SK-N-SH treated with all-trans-retinoic acid at 6 μM for 48 hours (cell line): ENCODE measurements around the gene TRIM69.

Source experiments
- ATAC-seq: fragments of 200-7000 bp; cut with Tn5 transposase; 3 replicates; pipeline ENCODE4 v1.9.1; 2020; ENCODE audit warnings: mild to moderate bottlenecking, moderate library complexity
- ARNTL ChIP-seq: fragments of 450-650 bp; formaldehyde crosslinking; IDR thresholded peaks from 2 replicates; pipeline ENCODE4 v1.5.0; 2020; ENCODE audit warnings: low read depth, mild to moderate bottlenecking, moderate library complexity, borderline replicate concordance
- BACH2 ChIP-seq: fragments of 250-450 bp; sonication (Bioruptor Pico); IDR thresholded peaks from 2 replicates; pipeline ENCODE4 v1.9.0; 2021; ENCODE audit warnings: mild to moderate bottlenecking, borderline replicate concordance
- ESRRG ChIP-seq: fragments of 250-450 bp; sonication (Bioruptor Pico); IDR thresholded peaks from 2 replicates; pipeline ENCODE4 v1.6.1; 2021; ENCODE audit warnings: mild to moderate bottlenecking
- GLIS3 ChIP-seq: fragments of 250-450 bp; sonication (Bioruptor Pico); IDR thresholded peaks from 2 replicates; pipeline ENCODE4 v1.5.0; 2020; ENCODE audit warnings: mild to moderate bottlenecking, moderate library complexity
- ISL1 ChIP-seq: fragments of 250-450 bp; sonication (Bioruptor Pico); IDR thresholded peaks from 2 replicates; pipeline ENCODE4 v2.1.2; 2022; ENCODE audit warnings: mild to moderate bottlenecking, moderate library complexity
- OSR1 ChIP-seq: fragments of 250-450 bp; sonication (Bioruptor Pico); IDR thresholded peaks from 2 replicates; pipeline ENCODE4 v1.8.0; 2022; ENCODE audit warnings: moderate library complexity, mild to moderate bottlenecking, inconsistent platforms
- PPARA ChIP-seq: fragments of 250-450 bp; sonication (Bioruptor Pico); IDR thresholded peaks from 2 replicates; pipeline ENCODE4 v1.5.0; 2020; ENCODE audit warnings: mild to moderate bottlenecking, borderline replicate concordance
- RARB ChIP-seq: fragments of 250-450 bp; sonication (Bioruptor Pico); IDR thresholded peaks from 2 replicates; pipeline ENCODE4 v1.8.0; 2021; ENCODE audit warnings: mild to moderate bottlenecking, moderate library complexity
- SNAI2 ChIP-seq: fragments of 250-450 bp; sonication (Bioruptor Pico); IDR thresholded peaks from 2 replicates; pipeline ENCODE4 v1.5.0; 2020; ENCODE audit warnings: mild to moderate bottlenecking, moderate library complexity
- TCF4 ChIP-seq: fragments of 250-450 bp; sonication (Bioruptor Pico); IDR thresholded peaks from 2 replicates; pipeline ENCODE4 v1.8.0; 2021; ENCODE audit warnings: mild to moderate bottlenecking, moderate library complexity, borderline replicate concordance
- TOX ChIP-seq: fragments of 250-450 bp; sonication (Bioruptor Pico); IDR thresholded peaks from 2 replicates; pipeline ENCODE4 v1.8.0; 2021; ENCODE audit warnings: mild to moderate bottlenecking, moderate library complexity, borderline replicate concordance
- ZC3H10 ChIP-seq: fragments of 250-450 bp; sonication (Bioruptor Pico); IDR thresholded peaks from 2 replicates; pipeline ENCODE4 v1.5.1; 2021; ENCODE audit warnings: mild to moderate bottlenecking, moderate library complexity
- ZFP3 ChIP-seq: fragments of 250-450 bp; sonication (Bioruptor Pico); IDR thresholded peaks from 2 replicates; pipeline ENCODE4 v1.5.0; 2020; ENCODE audit warnings: mild to moderate bottlenecking, moderate library complexity
- ZNF565 ChIP-seq: fragments of 450-650 bp; formaldehyde crosslinking; conservative IDR thresholded peaks from 2 replicates; pipeline ENCODE4 v1.5.0; 2020; ENCODE audit warnings: low read depth, mild to moderate bottlenecking, moderate library complexity
- ZNF70 ChIP-seq: fragments of 450-650 bp; formaldehyde crosslinking; IDR thresholded peaks from 2 replicates; pipeline ENCODE4 v1.5.0; 2020; ENCODE audit warnings: mild to moderate bottlenecking, moderate library complexity
- ZNF8 ChIP-seq: fragments of 450-650 bp; formaldehyde crosslinking; IDR thresholded peaks from 2 replicates; pipeline ENCODE4 v1.5.0; 2020; ENCODE audit warnings: mild to moderate bottlenecking, moderate library complexity
- TF ChIP-seq, protein P1 (sequence below): fragments of 250-450 bp; sonication (Bioruptor Pico); IDR thresholded peaks from 2 replicates; pipeline ENCODE4 v1.5.0; 2020; ENCODE audit warnings: mild to moderate bottlenecking, moderate library complexity
- TF ChIP-seq, protein P2 (sequence below): fragments of 250-450 bp; sonication (Bioruptor Pico); IDR thresholded peaks from 2 replicates; pipeline ENCODE4 v1.5.1; 2020; ENCODE audit warnings: low read depth, mild to moderate bottlenecking, moderate library complexity
- TF ChIP-seq, protein P3 (sequence below): fragments of 250-450 bp; sonication (Bioruptor Pico); IDR thresholded peaks from 2 replicates; pipeline ENCODE4 v1.8.0; 2021; ENCODE audit warnings: low read depth, mild to moderate bottlenecking, moderate library complexity, borderline replicate concordance
- TF ChIP-seq, protein P4 (sequence below): fragments of 250-450 bp; sonication (Bioruptor Pico); IDR thresholded peaks from 2 replicates; pipeline ENCODE4 v1.5.1; 2021; ENCODE audit warnings: mild to moderate bottlenecking, moderate library complexity
- TF ChIP-seq, protein P5 (sequence below): fragments of 250-450 bp; sonication (Bioruptor Pico); IDR thresholded peaks from 2 replicates; pipeline ENCODE4 v1.8.0; 2020; ENCODE audit warnings: mild to moderate bottlenecking, moderate library complexity, borderline replicate concordance

Gene TRIM69

DNA sequence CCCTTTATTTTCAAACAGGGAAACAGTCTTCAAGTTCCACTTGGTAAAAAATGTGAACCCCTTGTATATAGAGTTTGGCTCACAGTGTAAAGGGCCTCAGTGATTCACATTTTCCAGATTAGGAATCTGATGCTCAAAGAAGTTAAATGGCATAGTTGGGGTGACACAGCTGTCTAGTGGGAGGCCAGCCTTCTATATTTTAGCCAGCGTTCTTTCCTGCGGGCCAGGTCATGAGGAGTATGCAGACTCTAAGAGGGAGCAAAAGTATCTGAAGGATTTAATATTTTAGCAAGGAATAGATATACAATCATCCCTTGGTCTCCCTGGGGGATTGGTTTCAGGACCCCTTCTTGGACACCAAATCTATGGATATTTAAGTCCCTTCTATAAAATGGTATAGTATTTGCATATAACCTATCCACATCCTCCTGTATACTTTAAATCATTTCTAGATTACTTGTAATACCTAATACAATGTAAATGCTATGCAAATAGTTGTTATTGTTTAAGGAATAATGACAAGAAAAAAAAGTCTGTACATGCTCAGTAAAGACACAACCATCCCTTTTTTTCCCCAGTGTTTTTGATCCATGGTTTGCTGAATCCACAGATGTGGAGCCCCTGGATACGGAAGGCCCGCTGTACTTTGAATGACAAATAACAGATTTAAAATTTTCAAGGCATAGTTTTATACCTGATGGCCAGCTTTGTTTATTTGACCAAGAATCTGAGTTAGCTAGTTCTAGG, 18.0 kb upstream of the TRIM69 start:
- no peak for TF ChIP-seq ZFP3
- TF ChIP-seq ZNF70 (CRISPR knock-in tag), result no peak
- TF ChIP-seq, protein P1, sequence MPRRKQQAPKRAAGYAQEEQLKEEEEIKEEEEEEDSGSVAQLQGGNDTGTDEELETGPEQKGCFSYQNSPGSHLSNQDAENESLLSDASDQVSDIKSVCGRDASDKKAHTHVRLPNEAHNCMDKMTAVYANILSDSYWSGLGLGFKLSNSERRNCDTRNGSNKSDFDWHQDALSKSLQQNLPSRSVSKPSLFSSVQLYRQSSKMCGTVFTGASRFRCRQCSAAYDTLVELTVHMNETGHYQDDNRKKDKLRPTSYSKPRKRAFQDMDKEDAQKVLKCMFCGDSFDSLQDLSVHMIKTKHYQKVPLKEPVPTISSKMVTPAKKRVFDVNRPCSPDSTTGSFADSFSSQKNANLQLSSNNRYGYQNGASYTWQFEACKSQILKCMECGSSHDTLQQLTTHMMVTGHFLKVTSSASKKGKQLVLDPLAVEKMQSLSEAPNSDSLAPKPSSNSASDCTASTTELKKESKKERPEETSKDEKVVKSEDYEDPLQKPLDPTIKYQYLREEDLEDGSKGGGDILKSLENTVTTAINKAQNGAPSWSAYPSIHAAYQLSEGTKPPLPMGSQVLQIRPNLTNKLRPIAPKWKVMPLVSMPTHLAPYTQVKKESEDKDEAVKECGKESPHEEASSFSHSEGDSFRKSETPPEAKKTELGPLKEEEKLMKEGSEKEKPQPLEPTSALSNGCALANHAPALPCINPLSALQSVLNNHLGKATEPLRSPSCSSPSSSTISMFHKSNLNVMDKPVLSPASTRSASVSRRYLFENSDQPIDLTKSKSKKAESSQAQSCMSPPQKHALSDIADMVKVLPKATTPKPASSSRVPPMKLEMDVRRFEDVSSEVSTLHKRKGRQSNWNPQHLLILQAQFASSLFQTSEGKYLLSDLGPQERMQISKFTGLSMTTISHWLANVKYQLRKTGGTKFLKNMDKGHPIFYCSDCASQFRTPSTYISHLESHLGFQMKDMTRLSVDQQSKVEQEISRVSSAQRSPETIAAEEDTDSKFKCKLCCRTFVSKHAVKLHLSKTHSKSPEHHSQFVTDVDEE (CRISPR knock-in tag), result no peak
- TF ChIP-seq ESRRG (CRISPR knock-in tag), result no peak
- TF ChIP-seq, protein P2, sequence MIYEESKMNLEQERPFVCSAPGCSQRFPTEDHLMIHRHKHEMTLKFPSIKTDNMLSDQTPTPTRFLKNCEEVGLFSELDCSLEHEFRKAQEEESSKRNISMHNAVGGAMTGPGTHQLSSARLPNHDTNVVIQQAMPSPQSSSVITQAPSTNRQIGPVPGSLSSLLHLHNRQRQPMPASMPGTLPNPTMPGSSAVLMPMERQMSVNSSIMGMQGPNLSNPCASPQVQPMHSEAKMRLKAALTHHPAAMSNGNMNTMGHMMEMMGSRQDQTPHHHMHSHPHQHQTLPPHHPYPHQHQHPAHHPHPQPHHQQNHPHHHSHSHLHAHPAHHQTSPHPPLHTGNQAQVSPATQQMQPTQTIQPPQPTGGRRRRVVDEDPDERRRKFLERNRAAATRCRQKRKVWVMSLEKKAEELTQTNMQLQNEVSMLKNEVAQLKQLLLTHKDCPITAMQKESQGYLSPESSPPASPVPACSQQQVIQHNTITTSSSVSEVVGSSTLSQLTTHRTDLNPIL (CRISPR knock-in tag), result no peak
- TF ChIP-seq ZC3H10, result no peak
- TF ChIP-seq, protein P3, sequence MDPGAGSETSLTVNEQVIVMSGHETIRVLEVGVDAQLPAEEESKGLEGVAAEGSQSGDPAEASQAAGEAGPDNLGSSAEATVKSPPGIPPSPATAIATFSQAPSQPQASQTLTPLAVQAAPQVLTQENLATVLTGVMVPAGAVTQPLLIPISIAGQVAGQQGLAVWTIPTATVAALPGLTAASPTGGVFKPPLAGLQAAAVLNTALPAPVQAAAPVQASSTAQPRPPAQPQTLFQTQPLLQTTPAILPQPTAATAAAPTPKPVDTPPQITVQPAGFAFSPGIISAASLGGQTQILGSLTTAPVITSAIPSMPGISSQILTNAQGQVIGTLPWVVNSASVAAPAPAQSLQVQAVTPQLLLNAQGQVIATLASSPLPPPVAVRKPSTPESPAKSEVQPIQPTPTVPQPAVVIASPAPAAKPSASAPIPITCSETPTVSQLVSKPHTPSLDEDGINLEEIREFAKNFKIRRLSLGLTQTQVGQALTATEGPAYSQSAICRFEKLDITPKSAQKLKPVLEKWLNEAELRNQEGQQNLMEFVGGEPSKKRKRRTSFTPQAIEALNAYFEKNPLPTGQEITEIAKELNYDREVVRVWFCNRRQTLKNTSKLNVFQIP (CRISPR knock-in tag), result no peak
- TF ChIP-seq TOX (CRISPR knock-in tag), result no peak
- no peak for TF ChIP-seq ISL1 (CRISPR knock-in tag)
- no peak for TF ChIP-seq BACH2 (CRISPR knock-in tag)
- TF ChIP-seq, protein P4, sequence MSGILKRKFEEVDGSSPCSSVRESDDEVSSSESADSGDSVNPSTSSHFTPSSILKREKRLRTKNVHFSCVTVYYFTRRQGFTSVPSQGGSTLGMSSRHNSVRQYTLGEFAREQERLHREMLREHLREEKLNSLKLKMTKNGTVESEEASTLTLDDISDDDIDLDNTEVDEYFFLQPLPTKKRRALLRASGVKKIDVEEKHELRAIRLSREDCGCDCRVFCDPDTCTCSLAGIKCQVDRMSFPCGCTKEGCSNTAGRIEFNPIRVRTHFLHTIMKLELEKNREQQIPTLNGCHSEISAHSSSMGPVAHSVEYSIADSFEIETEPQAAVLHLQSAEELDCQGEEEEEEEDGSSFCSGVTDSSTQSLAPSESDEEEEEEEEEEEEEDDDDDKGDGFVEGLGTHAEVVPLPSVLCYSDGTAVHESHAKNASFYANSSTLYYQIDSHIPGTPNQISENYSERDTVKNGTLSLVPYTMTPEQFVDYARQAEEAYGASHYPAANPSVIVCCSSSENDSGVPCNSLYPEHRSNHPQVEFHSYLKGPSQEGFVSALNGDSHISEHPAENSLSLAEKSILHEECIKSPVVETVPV, result no peak
- TF ChIP-seq GLIS3 (CRISPR knock-in tag), result no peak
- TF ChIP-seq RARB, result no peak
- TF ChIP-seq, protein P5, sequence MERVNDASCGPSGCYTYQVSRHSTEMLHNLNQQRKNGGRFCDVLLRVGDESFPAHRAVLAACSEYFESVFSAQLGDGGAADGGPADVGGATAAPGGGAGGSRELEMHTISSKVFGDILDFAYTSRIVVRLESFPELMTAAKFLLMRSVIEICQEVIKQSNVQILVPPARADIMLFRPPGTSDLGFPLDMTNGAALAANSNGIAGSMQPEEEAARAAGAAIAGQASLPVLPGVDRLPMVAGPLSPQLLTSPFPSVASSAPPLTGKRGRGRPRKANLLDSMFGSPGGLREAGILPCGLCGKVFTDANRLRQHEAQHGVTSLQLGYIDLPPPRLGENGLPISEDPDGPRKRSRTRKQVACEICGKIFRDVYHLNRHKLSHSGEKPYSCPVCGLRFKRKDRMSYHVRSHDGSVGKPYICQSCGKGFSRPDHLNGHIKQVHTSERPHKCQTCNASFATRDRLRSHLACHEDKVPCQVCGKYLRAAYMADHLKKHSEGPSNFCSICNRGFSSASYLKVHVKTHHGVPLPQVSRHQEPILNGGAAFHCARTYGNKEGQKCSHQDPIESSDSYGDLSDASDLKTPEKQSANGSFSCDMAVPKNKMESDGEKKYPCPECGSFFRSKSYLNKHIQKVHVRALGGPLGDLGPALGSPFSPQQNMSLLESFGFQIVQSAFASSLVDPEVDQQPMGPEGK, result no peak
- no peak for TF ChIP-seq ZNF565 (CRISPR knock-in tag)
- TF ChIP-seq OSR1 (CRISPR knock-in tag), result no peak
- TF ChIP-seq SNAI2, result no peak
- ATAC-seq, result no peak

DNA sequence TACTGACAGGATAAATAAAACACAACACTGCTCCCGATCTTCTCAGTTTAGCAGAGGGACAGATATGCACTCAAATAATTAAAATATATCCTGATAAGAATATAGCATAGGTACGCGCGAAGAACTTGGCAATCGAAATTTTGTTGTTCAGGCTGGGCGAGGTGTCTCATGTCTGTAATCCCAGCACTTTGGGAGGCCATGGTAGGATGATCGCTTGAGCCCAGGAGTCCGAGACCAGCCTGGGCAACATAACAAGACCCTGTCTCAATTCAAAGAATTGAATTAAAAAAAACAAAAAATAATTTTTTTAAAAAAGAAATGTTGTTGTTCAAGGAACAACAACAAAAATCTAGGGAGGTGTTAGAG, 17.4 kb upstream of the TRIM69 start:
- ATAC-seq, result no peak
- TF ChIP-seq, protein P3 (CRISPR knock-in tag), result no peak
- TF ChIP-seq RARB (no peak), GLIS3 (CRISPR knock-in tag) (no peak), ARNTL (CRISPR knock-in tag) (no peak), ZFP3 (no peak), ZNF70 (CRISPR knock-in tag) (no peak), PPARA (no peak), ZNF565 (CRISPR knock-in tag) (no peak), ZNF8 (no peak), ZC3H10 (no peak), TCF4 (no peak)
- TF ChIP-seq, protein P4, result no peak
- TF ChIP-seq, protein P5, result no peak
- TF ChIP-seq, protein P1 (CRISPR knock-in tag), result no peak
